NOMO-1 treated with DMSO at 0.1 percent for 48 hours (cell line): ENCODE measurements around the gene JADE2.
"Not testable (repeated sequence)": the region's sequence is repeated elsewhere in the genome, so short reads cannot be mapped to it uniquely, and the experiment has no call there.

ENCODE experiments used
- DNase-seq: peaks from one replicate; lab custom pipeline; 2025; ENCODE audit not compliant: unreplicated experiment; lab: John Stamatoyannopoulos, UW

The JADE2 gene

GRCh38 chr5:134584662-134585061, 59.2 kb downstream of the JADE2 start:
- DNase-seq, result no peak

GRCh38 chr5:134585966-134586365, 60.5 kb downstream of the JADE2 start:
- no peak for DNase-seq

- peak; percentile 80 for DNase-seq
Observed at GRCh38 chr5:134586866-134587524, 61.5 kb downstream of the JADE2 start.

- DNase-seq, result no peak
Observed at GRCh38 chr5:134590992-134591659, 65.7 kb downstream of the JADE2 start.

GRCh38 chr5:134592141-134592746, 66.8 kb downstream of the JADE2 start:
- DNase-seq, result no peak

GRCh38 chr5:134594336-134594735, 68.9 kb downstream of the JADE2 start:
- DNase-seq, result no peak

GRCh38 chr5:134594797-134595457, 69.5 kb downstream of the JADE2 start:
- no peak for DNase-seq

GRCh38 chr5:134595458-134595838, 70.0 kb downstream of the JADE2 start:
- no peak for DNase-seq

GRCh38 chr5:134599820-134600219, 74.3 kb downstream of the JADE2 start:
- not testable (repeated sequence) for DNase-seq

GRCh38 chr5:134600600-134600999, 75.1 kb downstream of the JADE2 start:
- DNase-seq, result no peak

- no peak for DNase-seq
Observed at GRCh38 chr5:134603059-134603458, 77.6 kb downstream of the JADE2 start.

- no peak for DNase-seq
Observed at GRCh38 chr5:134604908-134605307, 79.4 kb downstream of the JADE2 start.

- no peak for DNase-seq
Observed at GRCh38 chr5:134606726-134607125, 81.3 kb downstream of the JADE2 start.

GRCh38 chr5:134608555-134608954, 83.1 kb downstream of the JADE2 start:
- no peak for DNase-seq

- peak; percentile 5 for DNase-seq
Observed at GRCh38 chr5:134609232-134609851, 83.9 kb downstream of the JADE2 start.

GRCh38 chr5:134610725-134611124, 85.3 kb downstream of the JADE2 start:
- DNase-seq, result no peak

GRCh38 chr5:134611515-134611914, 86.0 kb downstream of the JADE2 start:
- no peak for DNase-seq

- DNase-seq, result no peak
Observed at GRCh38 chr5:134614450-134615085, 89.1 kb downstream of the JADE2 start.

- no peak for DNase-seq
Observed at GRCh38 chr5:134620634-134621033, 95.2 kb downstream of the JADE2 start.

- no peak for DNase-seq
Observed at GRCh38 chr5:134625559-134625958, 100.1 kb downstream of the JADE2 start.
